ENCODE results near the gene CLDN5. TPM values are rescaled to one million over a fixed set of nuclear protein-coding genes. Genes with fewer than 3 reads are reported as not detected.
A peak's percentile ranks its signal among the peaks of the same experiment; 100 is the strongest.

Gene CLDN5
- total RNA-seq (2014; rRNA removed; shearing (Covaris generic); ENCODE audit: low replicate concordance), result not detected in 2 replicates

- Histone ChIP-seq H3K27me3 (no peaks in the 10 kb centered on the region), H3K36me3 (no peaks in the 10 kb centered on the region; the same call in 1 of the 2 replicates), H3K4me3 (no peak within 1 kb of the TSS), H3K9me3 (no peaks in the 10 kb centered on the region)
- no peak for DNase-seq
Observed at GRCh38 chr22:19524170-19525115, at the start of gene CLDN5. CLDN5 (minus strand) TSS chr22:19524410; CDS start chr22:19524255, 155 bp downstream.

- Histone ChIP-seq H3K4me3 (no peak overlapping the region), H3K36me3 (no peaks in the 10 kb centered on the region), H3K27me3 (no peaks in the 10 kb centered on the region), H3K9me3 (no peaks in the 10 kb centered on the region)
- no peak for DNase-seq
Observed at GRCh38 chr22:19571995-19572394, 47.8 kb upstream of the CLDN5 start.

GRCh38 chr22:19571207-19571795, 47.1 kb upstream of the CLDN5 start:
- H3K9me3 ChIP-seq, result no peaks in the 10 kb centered on the region
- no peaks in the 10 kb centered on the region for H3K36me3 ChIP-seq
- no peaks in the 10 kb centered on the region for H3K27me3 ChIP-seq
- no peak overlapping the region for H3K4me3 ChIP-seq
- DNase-seq, result no peak

- H3K27me3 ChIP-seq, result 0 out of 2 replicates have a peak, but pooled peaks cover 2% of the 10 kb centered on the region
- DNase-seq, result no peak
- H3K36me3 ChIP-seq, result no peaks in the 10 kb centered on the region
- H3K9me3 ChIP-seq, result no peaks in the 10 kb centered on the region
- no peak overlapping the region for H3K4me3 ChIP-seq
Observed at GRCh38 chr22:19569976-19570375, 45.8 kb upstream of the CLDN5 start.

GRCh38 chr22:19569276-19569640, 45.0 kb upstream of the CLDN5 start:
- 0 out of 2 replicates have a peak, but pooled peaks cover 2% of the 10 kb centered on the region for H3K27me3 ChIP-seq
- no peak overlapping the region for H3K4me3 ChIP-seq
- no peak for DNase-seq
- H3K9me3 ChIP-seq, result no peaks in the 10 kb centered on the region
- no peaks in the 10 kb centered on the region for H3K36me3 ChIP-seq

- 0 out of 2 replicates have a peak, but pooled peaks cover 2% of the 10 kb centered on the region for H3K27me3 ChIP-seq
- no peaks in the 10 kb centered on the region for H3K36me3 ChIP-seq
- no peak overlapping the region for H3K4me3 ChIP-seq
- H3K9me3 ChIP-seq, result no peaks in the 10 kb centered on the region
- peak; percentile 82 for DNase-seq
Observed at GRCh38 chr22:19568337-19569275, 44.4 kb upstream of the CLDN5 start.

- no peak for DNase-seq
- Histone ChIP-seq H3K36me3 (no peaks in the 10 kb centered on the region), H3K27me3 (0 out of 2 replicates have a peak, but pooled peaks cover 2% of the 10 kb centered on the region), H3K9me3 (no peaks in the 10 kb centered on the region), H3K4me3 (no peak overlapping the region)
Observed at GRCh38 chr22:19567157-19568009, 43.2 kb upstream of the CLDN5 start.

- Histone ChIP-seq H3K9me3 (no peaks in the 10 kb centered on the region), H3K36me3 (no peaks in the 10 kb centered on the region), H3K4me3 (no peak overlapping the region), H3K27me3 (0 out of 2 replicates have a peak, but pooled peaks cover 2% of the 10 kb centered on the region)
- DNase-seq, result no peak
Observed at GRCh38 chr22:19566279-19567156, 42.3 kb upstream of the CLDN5 start.

- no peak for DNase-seq
- Histone ChIP-seq H3K4me3 (no peak overlapping the region), H3K36me3 (no peaks in the 10 kb centered on the region), H3K9me3 (no peaks in the 10 kb centered on the region), H3K27me3 (0 out of 2 replicates have a peak, but pooled peaks cover 2% of the 10 kb centered on the region)
Observed at GRCh38 chr22:19565382-19566278, 41.4 kb upstream of the CLDN5 start.

GRCh38 chr22:19559956-19560355, 35.7 kb upstream of the CLDN5 start:
- DNase-seq, result no peak
- Histone ChIP-seq H3K9me3 (no peaks in the 10 kb centered on the region), H3K36me3 (no peaks in the 10 kb centered on the region), H3K27me3 (no peaks in the 10 kb centered on the region), H3K4me3 (no peak overlapping the region)

- Histone ChIP-seq H3K27me3 (no peaks in the 10 kb centered on the region), H3K4me3 (no peak overlapping the region), H3K9me3 (no peaks in the 10 kb centered on the region), H3K36me3 (no peaks in the 10 kb centered on the region)
- DNase-seq, result no peak
Observed at GRCh38 chr22:19559324-19559811, 35.2 kb upstream of the CLDN5 start.

GRCh38 chr22:19556963-19557545, 32.8 kb upstream of the CLDN5 start:
- H3K27me3 ChIP-seq, result no peaks in the 10 kb centered on the region

GRCh38 chr22:19555651-19556050, 31.4 kb upstream of the CLDN5 start:
- H3K4me3 ChIP-seq, result no peak overlapping the region
- no peaks in the 10 kb centered on the region for H3K36me3 ChIP-seq
- H3K27me3 ChIP-seq, result no peaks in the 10 kb centered on the region
- no peak for DNase-seq
- no peaks in the 10 kb centered on the region; the same call in 1 of the 2 replicates for H3K9me3 ChIP-seq

More at GRCh38 chr22:19556963-19557545, 32.8 kb upstream of the CLDN5 start:
- no peak overlapping the region for H3K4me3 ChIP-seq
- H3K36me3 ChIP-seq, result no peaks in the 10 kb centered on the region
- DNase-seq, result no peak
- H3K9me3 ChIP-seq, result no peaks in the 10 kb centered on the region; the same call in 1 of the 2 replicates
